ENCODE data around the gene MDH1. TPM values are rescaled to one million over a fixed set of nuclear protein-coding genes. Genes with fewer than 3 reads are reported as not detected.
"Not testable (repeated sequence)": the region's sequence is repeated elsewhere in the genome, so short reads cannot be mapped to it uniquely, and the experiment has no call there.

Gene MDH1
- polyA plus RNA-seq, 4 donors = 334 to 491 (median 390) TPM

- peak in 1 of 4 donors; percentile 25 for DNase-seq (ENCODE audit: low read depth in 4 of 4, low spot score in 2 of 4)
Measured at GRCh38 chr2:63587814-63588384, 864 bp upstream of the MDH1 start.

GRCh38 chr2:63589148-63589958, 590 bp downstream of the MDH1 start:
- peak in 3 of 4 donors; percentile 6 to 39 (median 15) for DNase-seq (ENCODE audit: low read depth in 4 of 4, low spot score in 2 of 4)

GRCh38 chr2:63590626-63591408, 2.1 kb downstream of the MDH1 start:
- DNase-seq (ENCODE audit: low read depth in 4 of 4, low spot score in 2 of 4) = no peak

GRCh38 chr2:63591566-63592175, 2.9 kb downstream of the MDH1 start:
- no peak for DNase-seq (ENCODE audit: low read depth in 4 of 4, low spot score in 2 of 4)

- DNase-seq (ENCODE audit: low read depth in 4 of 4, low spot score in 2 of 4) = no peak
Measured at GRCh38 chr2:63594660-63595059, 5.9 kb downstream of the MDH1 start.

- DNase-seq (ENCODE audit: low read depth in 4 of 4, low spot score in 2 of 4) = no peak
Measured at GRCh38 chr2:63596401-63596883, 7.7 kb downstream of the MDH1 start.

GRCh38 chr2:63598981-63599380, 10.2 kb downstream of the MDH1 start:
- no peak for DNase-seq (ENCODE audit: low read depth in 4 of 4, low spot score in 2 of 4)

- no peak for DNase-seq (ENCODE audit: low read depth in 4 of 4, low spot score in 2 of 4)
Measured at GRCh38 chr2:63600881-63601460, 12.2 kb downstream of the MDH1 start.

GRCh38 chr2:63604666-63605065, 15.9 kb downstream of the MDH1 start:
- no peak for DNase-seq (ENCODE audit: low read depth in 4 of 4, low spot score in 2 of 4)

GRCh38 chr2:63608865-63609264, 20.1 kb downstream of the MDH1 start:
- not testable (repeated sequence) for DNase-seq (ENCODE audit: low read depth in 4 of 4, low spot score in 2 of 4)

- DNase-seq (ENCODE audit: low read depth in 4 of 4, low spot score in 2 of 4) = no peak
Measured at GRCh38 chr2:63610525-63610924, 21.8 kb downstream of the MDH1 start.

- DNase-seq (ENCODE audit: low read depth in 4 of 4, low spot score in 2 of 4) = no peak
Measured at GRCh38 chr2:63613391-63613901, 24.7 kb downstream of the MDH1 start.

- no peak for DNase-seq (ENCODE audit: low read depth in 4 of 4, low spot score in 2 of 4)
Measured at GRCh38 chr2:63614448-63614968, 25.7 kb downstream of the MDH1 start.

GRCh38 chr2:63614983-63615945, 26.5 kb downstream of the MDH1 start:
- DNase-seq (ENCODE audit: low read depth in 4 of 4, low spot score in 2 of 4) = no peak

GRCh38 chr2:63617366-63617765, 28.6 kb downstream of the MDH1 start:
- DNase-seq (ENCODE audit: low read depth in 4 of 4, low spot score in 2 of 4) = no peak

- no peak for DNase-seq (ENCODE audit: low read depth in 4 of 4, low spot score in 2 of 4)
Measured at GRCh38 chr2:63619328-63619727, 30.6 kb downstream of the MDH1 start.

- no peak for DNase-seq (ENCODE audit: low read depth in 4 of 4, low spot score in 2 of 4)
Measured at GRCh38 chr2:63622751-63623150, 34.0 kb downstream of the MDH1 start.

GRCh38 chr2:63623763-63624162, 35.0 kb downstream of the MDH1 start:
- not testable (repeated sequence) for DNase-seq (ENCODE audit: low read depth in 4 of 4, low spot score in 2 of 4)

- no peak for DNase-seq (ENCODE audit: low read depth in 4 of 4, low spot score in 2 of 4)
Measured at GRCh38 chr2:63627866-63628265, 39.1 kb downstream of the MDH1 start.

All from left renal cortex interstitium (tissue), 4 donors.